Esophagus squamous epithelium (tissue), 4 donors: Measurements from ENCODE around the gene ADARB2.

Experiments used
- CTCF ChIP-seq, 6 experiments: fragments of 450-650 bp in 4 of 6; fragments of 200-600 bp in 2 of 6; sonication (generic) in 2 of 6; IDR thresholded peaks; one replicate each; pipeline ENCODE4 v1.5.1; 2016 to 2019; ENCODE audit warnings: antibody characterized with exemption in 6 of 6, mild to moderate bottlenecking in 4 of 6, moderate library complexity in 4 of 6
- POLR2A ChIP-seq, 4 donors: fragments of 450-650 bp; IDR thresholded peaks; one replicate each; pipeline ENCODE4 v1.6.1; 2017; ENCODE audit warnings: antibody characterized with exemption in 4 of 4, mild to moderate bottlenecking in 4 of 4, moderate library complexity in 3 of 4

- TF ChIP-seq CTCF (IDR thresholded peaks at IDR 0.05) (no peak), POLR2A (IDR thresholded peaks at IDR 0.05) (no peak)
These were observed 262.2 kb downstream of the ADARB2 start for GRCh38 chr10:1475098-1475591.
